Effector memory CD4-positive, alpha-beta T cell (primary cell): ENCODE results near the gene STX17.

Experiments
- DNase-seq, 3 donors: peaks; one replicate each; pipeline ENCODE4 v3.0.0-alpha.2; 2020
- H3K27ac ChIP-seq: 2 replicates; pipeline ENCODE4 v1.7.0; 2013; ENCODE audit warnings: mild to moderate bottlenecking, low read length, moderate library complexity; ENCODE audit not compliant: insufficient read depth, poor library complexity, severe bottlenecking
- H3K27me3 ChIP-seq: replicated peaks from 2 replicates; pipeline ENCODE4 v1.7.0; 2013; ENCODE audit warnings: mild to moderate bottlenecking, low read length; ENCODE audit not compliant: insufficient read depth, control insufficient read depth, poor library complexity, severe bottlenecking
- H3K36me3 ChIP-seq: 2 replicates; pipeline ENCODE4 v1.7.0; 2013; ENCODE audit warnings: mild to moderate bottlenecking, low read length, moderate library complexity; ENCODE audit not compliant: control insufficient read depth, insufficient read depth
- H3K4me1 ChIP-seq: 2 replicates; pipeline ENCODE4 v1.7.0; 2013; ENCODE audit warnings: low read length, mild to moderate bottlenecking; ENCODE audit not compliant: control insufficient read depth, insufficient read depth, poor library complexity, severe bottlenecking
- H3K4me3 ChIP-seq: 2 replicates; pipeline ENCODE4 v1.7.0; 2013; ENCODE audit warnings: low read length, low read depth, mild to moderate bottlenecking; ENCODE audit not compliant: insufficient read depth, poor library complexity, severe bottlenecking
- H3K9me3 ChIP-seq: 2 replicates; pipeline ENCODE4 v1.7.0; 2013; ENCODE audit warnings: mild to moderate bottlenecking, low read length, moderate library complexity; ENCODE audit not compliant: control insufficient read depth

STX17 gene

DNA sequence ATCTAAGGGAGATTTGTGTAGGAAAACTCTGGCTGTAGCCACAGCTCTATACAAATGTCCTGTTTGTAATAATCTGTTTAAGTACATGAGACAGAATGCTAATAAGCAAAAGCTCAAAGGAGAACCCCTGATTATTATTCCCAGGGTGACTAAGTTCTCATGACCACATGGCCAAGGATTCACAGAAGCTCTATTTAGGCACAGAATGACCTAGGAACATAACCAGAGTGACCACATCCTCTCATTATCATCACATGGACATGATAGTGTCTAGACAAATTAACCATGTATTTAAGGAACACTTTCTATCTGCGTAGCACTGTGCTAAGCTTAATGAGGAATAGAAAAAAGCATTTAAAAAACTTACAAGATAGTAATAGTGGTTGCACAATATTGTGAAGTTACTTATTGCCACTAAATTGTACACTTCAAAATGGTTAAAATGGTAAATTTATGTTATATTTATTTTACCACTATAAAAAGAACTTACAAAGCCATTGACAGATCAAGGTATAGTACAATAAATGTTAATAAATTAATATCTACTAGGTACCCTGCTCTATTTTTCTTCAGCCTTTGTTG lies 56.3 kb downstream of the STX17 start:
- Histone ChIP-seq H3K36me3 (peaks cover 37% of the 10 kb centered on the region), H3K27ac (no peak overlapping the region), H3K27me3 (no peaks in the 10 kb centered on the region), H3K4me3 (no peak overlapping the region), H3K4me1 (no peaks in the 10 kb centered on the region), H3K9me3 (no peaks in the 10 kb centered on the region)
- no peak for DNase-seq

DNA sequence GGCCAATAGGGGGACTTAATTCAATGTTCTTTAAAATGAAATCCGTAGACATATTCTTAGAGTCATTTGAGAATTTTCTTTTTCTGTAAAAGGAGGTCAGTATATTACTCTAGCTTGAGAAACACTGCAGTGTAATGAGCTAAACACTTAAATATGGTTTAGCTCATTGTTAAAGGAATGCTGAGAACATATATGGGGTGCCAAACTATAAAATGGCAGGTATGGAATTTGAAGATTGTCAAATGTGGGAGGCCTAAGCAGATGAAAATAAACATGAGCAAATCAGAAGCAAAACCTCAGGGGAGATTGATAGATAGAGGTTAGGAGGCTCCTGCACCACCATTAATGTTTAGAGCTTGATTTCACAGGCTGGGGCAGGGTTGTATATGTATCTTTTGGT lies 57.9 kb downstream of the STX17 start:
- H3K27me3 ChIP-seq = no peaks in the 10 kb centered on the region
- H3K36me3 ChIP-seq = peaks cover 34% of the 10 kb centered on the region
- no peaks in the 10 kb centered on the region for H3K4me1 ChIP-seq
- H3K4me3 ChIP-seq = no peak overlapping the region
- H3K27ac ChIP-seq = no peak overlapping the region
- H3K9me3 ChIP-seq = no peaks in the 10 kb centered on the region
- no peak for DNase-seq

DNA sequence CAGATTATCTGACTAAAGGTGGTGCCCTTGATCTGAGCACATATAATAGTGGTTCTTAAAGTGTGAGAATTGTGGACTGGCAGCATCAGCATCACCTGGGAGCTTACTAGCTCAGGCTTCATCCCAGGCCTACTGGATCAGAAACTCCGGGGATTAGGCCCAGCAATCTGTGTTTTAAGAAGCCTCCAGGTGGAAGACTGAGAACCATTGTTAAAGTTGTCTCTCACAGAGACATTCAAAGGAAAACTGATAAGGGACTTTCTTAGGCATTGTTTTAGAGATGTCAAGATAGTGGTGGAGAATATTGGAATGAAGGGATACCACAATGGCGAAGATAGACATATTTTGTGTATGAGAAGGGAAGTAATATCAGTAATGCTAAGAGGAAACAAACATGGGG lies 59.5 kb downstream of the STX17 start:
- H3K27me3 ChIP-seq = no peaks in the 10 kb centered on the region
- H3K4me3 ChIP-seq = no peak overlapping the region
- no peak overlapping the region for H3K27ac ChIP-seq
- DNase-seq = no peak
- no peaks in the 10 kb centered on the region for H3K9me3 ChIP-seq
- H3K36me3 ChIP-seq = peaks cover 35% of the 10 kb centered on the region
- H3K4me1 ChIP-seq = no peaks in the 10 kb centered on the region

DNA sequence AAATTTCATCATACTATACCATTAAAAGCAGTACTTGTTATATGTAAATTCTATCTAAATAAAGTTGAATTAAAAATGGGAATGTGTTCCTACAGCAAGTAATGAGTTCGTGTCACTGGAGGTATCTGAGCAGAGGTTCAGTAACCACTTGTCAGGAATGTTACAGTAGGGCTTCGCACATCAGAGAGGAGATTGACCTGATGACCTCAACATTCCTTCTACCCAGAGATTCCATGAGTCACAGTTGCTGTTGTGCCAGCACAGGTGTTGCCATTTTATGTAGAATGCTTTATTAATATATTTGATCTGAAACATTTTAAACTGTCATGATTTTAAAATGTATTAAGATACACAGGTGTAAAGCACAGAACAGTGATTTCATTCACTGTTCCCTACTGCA lies 60.3 kb downstream of the STX17 start:
- no peak for DNase-seq
- no peaks in the 10 kb centered on the region for H3K27me3 ChIP-seq
- no peaks in the 10 kb centered on the region for H3K9me3 ChIP-seq
- peaks cover 27% of the 10 kb centered on the region for H3K36me3 ChIP-seq
- no peak overlapping the region for H3K27ac ChIP-seq
- H3K4me3 ChIP-seq = no peak overlapping the region
- no peaks in the 10 kb centered on the region for H3K4me1 ChIP-seq

DNA sequence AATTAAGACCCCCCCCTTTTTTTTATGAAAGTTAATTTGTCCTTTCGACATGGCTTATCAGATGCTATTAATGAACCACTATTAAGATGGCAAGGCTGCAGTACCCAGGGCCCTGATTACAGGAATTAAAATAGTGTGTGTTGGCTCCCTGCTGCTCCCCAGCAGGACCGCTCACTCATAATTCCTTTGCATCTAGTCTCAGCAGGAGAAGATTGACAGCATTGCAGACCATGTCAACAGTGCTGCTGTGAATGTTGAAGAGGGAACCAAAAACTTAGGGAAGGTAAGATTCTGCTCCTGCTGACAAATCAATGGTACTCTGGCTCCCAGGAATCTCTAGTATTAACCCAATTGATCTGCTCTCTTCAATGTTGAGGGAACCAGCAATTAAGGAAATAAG lies 61.0 kb downstream of the STX17 start:
- Histone ChIP-seq H3K27ac (no peak overlapping the region), H3K27me3 (no peaks in the 10 kb centered on the region), H3K4me1 (no peaks in the 10 kb centered on the region), H3K9me3 (no peaks in the 10 kb centered on the region), H3K4me3 (no peak overlapping the region), H3K36me3 (peaks cover 23% of the 10 kb centered on the region)
- DNase-seq = no peak

DNA sequence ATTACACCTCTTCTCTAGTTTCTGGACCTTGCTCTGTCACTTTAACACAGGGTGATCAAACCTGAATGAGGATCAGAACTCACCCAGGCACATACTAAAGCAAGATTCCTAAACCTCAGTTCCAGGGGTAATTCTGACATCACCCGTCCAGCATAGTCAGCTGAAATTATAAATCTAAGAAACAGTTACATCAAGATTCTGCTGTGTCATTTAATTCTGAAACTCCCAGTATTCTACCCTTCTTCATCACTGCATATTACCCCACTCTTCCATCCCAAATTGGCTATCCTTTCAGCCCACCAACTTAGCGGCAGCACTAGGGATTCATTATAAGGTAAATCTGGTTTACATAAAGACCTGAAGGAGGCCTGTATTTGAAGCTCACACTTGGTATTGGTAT lies 64.0 kb downstream of the STX17 start:
- no peaks in the 10 kb centered on the region for H3K27me3 ChIP-seq
- peaks cover 20% of the 10 kb centered on the region for H3K36me3 ChIP-seq
- no peaks in the 10 kb centered on the region for H3K4me1 ChIP-seq
- no peak overlapping the region for H3K4me3 ChIP-seq
- H3K9me3 ChIP-seq = no peaks in the 10 kb centered on the region
- DNase-seq = no peak
- no peak overlapping the region for H3K27ac ChIP-seq

DNA sequence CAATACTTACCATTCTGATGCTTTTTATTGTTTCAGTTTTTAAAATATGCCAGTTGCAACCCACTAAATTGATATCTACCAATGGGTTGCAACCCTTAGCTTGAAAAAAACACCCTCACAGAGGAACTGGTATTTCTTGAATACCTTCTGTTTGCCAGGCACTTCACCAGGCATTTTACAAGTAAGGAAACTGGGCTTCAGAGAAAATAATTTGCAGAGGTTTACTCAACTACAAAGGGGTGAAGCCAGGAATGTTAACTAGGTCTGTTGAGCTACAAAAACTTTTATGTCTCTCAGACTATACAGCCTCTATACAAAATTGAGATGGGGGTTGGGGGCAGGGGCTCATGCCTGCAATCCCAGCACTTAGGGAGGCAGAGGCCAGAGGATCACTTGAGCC lies 65.0 kb downstream of the STX17 start:
- DNase-seq = no peak
- Histone ChIP-seq H3K27ac (no peak overlapping the region), H3K36me3 (peaks cover 16% of the 10 kb centered on the region), H3K4me1 (no peaks in the 10 kb centered on the region), H3K9me3 (no peaks in the 10 kb centered on the region), H3K27me3 (no peaks in the 10 kb centered on the region), H3K4me3 (no peak overlapping the region)

DNA sequence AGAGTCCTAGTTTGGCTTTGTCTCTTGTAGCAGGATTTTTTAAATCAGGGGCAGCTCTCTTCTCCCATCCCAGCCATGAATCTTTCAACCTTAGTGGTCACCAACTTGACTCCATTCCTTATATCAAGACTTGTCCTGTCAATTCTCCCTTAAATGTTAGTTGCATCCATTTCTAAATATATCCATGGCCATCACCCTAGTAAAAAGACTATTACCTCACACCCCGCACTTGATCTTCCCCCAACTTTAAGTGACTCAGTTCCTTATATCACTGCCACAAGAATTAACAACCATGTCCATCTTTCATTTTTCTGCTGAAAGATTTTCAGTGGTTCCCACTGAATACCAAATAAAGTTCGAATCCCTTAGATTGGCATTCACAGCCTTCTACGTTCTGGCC lies 67.0 kb downstream of the STX17 start:
- Histone ChIP-seq H3K9me3 (no peaks in the 10 kb centered on the region), H3K4me3 (no peak overlapping the region), H3K36me3 (peaks cover 13% of the 10 kb centered on the region), H3K27ac (no peak overlapping the region), H3K4me1 (no peaks in the 10 kb centered on the region), H3K27me3 (no peaks in the 10 kb centered on the region)
- no peak for DNase-seq

DNA sequence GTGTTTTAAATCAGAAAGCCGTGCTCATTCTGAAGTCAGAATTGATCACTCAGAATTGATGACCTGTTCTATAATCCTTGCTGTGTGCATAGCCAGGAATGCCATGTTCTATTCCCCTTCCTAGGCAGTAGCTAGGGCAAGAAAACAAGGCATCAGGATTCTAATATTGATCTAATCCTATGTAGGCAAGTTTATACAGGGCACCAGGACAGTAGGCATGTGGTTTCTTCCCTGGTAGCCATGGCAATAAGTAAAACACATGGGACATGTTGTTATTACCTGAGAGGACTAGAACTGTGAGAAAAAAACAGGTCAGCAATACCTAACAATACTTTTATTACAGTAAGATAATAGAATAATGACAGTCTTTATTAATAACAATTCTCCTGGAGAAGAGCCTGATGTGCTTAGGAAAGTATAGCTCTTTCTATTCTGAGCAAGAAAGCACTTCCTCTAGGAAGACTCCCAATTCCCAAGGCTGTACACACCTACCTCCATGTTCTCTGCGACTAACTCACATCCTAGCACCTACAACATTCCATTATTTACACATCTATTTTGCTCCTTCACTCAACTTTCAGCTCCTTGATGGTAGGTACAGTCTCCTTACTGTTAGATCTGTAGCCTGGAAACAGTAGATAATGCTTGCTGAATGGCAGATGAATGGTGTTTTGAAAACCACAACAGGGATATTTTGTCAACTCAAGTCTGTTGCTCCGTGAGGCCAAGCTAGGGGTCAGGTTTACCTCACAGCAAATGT lies 70.8 kb downstream of the STX17 start:
- no peaks in the 10 kb centered on the region for H3K9me3 ChIP-seq
- DNase-seq = no peak
- no peaks in the 10 kb centered on the region for H3K36me3 ChIP-seq
- no peaks in the 10 kb centered on the region for H3K4me1 ChIP-seq
- H3K27ac ChIP-seq = no peak overlapping the region
- H3K27me3 ChIP-seq = no peaks in the 10 kb centered on the region
- no peak overlapping the region for H3K4me3 ChIP-seq

DNA sequence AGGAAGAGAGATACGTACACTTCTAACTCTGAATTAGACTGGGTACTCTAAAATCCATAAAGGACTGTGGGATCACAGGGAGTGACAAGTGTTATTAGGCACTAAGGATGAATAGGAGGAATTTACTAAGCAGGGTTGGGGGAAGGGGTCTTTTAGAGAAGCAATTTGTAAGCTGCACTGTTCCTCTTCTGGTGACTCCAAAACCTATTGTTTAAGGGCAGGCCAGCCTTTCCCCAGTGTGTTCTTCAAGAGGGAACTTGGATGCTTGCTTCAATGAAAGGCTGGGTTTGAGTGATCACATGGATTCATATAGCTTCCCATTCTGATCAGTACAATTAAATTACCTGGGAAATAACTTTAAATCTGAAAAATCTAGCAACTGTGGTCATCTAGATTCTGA lies 71.8 kb downstream of the STX17 start:
- H3K36me3 ChIP-seq = peaks cover 5% of the 10 kb centered on the region
- H3K4me3 ChIP-seq = no peak overlapping the region
- no peaks in the 10 kb centered on the region for H3K27me3 ChIP-seq
- no peaks in the 10 kb centered on the region for H3K9me3 ChIP-seq
- H3K27ac ChIP-seq = no peak overlapping the region
- no peak for DNase-seq
- H3K4me1 ChIP-seq = no peaks in the 10 kb centered on the region
